Right atrium auricular region (tissue), 2 donors: ENCODE measurements around the gene CRYZ. TPM values are rescaled to one million over a fixed set of nuclear protein-coding genes. Genes with fewer than 3 reads are reported as not detected.
"Not testable (repeated sequence)": the region's sequence is repeated elsewhere in the genome, so short reads cannot be mapped to it uniquely, and the experiment has no call there.

Experiments
- DNase-seq: peaks from one replicate; pipeline ENCODE4 v3.0.0-alpha.2; 2019; ENCODE audit warnings: low spot score
- H3K27ac ChIP-seq, 2 donors: fragments of 200-600 bp; sonication (generic); 1 replicate in 1 of 2; 2 replicates in 1 of 2; pipeline ENCODE4 v1.5.1; 2016 to 2019
- H3K27me3 ChIP-seq, 2 donors: fragments of 200-600 bp; sonication (generic); one replicate each; pipeline versions ENCODE4 v1.5.1 to v1.6.0; 2017 to 2019
- H3K36me3 ChIP-seq: fragments of 200-600 bp; sonication (generic); one replicate; pipeline ENCODE4 v1.5.1; 2016
- H3K4me1 ChIP-seq, 2 donors: fragments of 200-600 bp; sonication (generic); one replicate each; pipeline versions ENCODE4 v1.5.1 to v1.6.0; 2017 to 2019
- H3K4me3 ChIP-seq, 2 donors: fragments of 200-600 bp; sonication (generic); 1 replicate in 1 of 2; 2 replicates in 1 of 2; pipeline ENCODE4 v1.5.1; 2017 to 2019; ENCODE audit warnings: mild to moderate bottlenecking in 1 of 2, moderate library complexity in 1 of 2
- H3K9me3 ChIP-seq, 2 donors: fragments of 200-600 bp; sonication (generic); one replicate each; pipeline ENCODE4 v1.5.1; 2019
- total RNA-seq, 2 donors: library from RNA; depleted of rRNA; stranded (reverse); fragments of >200 nt; gene quantifications; one replicate each; pipeline ENCODE4 v1.1.0, GENCODE V29; 2016
- TF ChIP-seq, protein P1 (sequence below), 2 donors: fragments of 200-600 bp; sonication (generic); IDR thresholded peaks; one replicate each; pipeline ENCODE4 v1.5.1; 2019; ENCODE audit warnings: antibody characterized with exemption in 2 of 2

CRYZ gene
- total RNA-seq, 2 donors from 2014 or later = 30.5 to 39.8 TPM

DNA sequence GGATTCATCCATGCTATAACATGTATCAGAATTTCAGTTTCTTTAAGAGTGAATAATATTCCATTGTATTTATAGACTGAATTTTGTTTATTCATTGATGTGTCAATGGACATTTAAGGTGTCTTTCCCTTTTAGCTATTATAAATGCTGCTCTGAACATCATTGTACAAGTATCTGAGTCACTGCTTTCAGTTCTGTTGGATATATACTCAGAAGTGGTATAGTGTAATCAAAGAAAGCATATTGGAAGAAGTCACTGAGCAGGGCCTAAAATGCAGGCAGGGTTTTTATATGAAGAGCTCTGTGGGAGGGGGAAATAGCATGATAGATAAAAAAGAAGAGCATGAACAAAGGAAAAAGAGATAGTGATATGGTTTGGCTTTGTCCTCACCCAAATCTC, 22.6 kb upstream of the CRYZ start:
- no peaks in the 10 kb centered on the region for H3K27me3 ChIP-seq
- no peak overlapping the region for H3K27ac ChIP-seq
- H3K36me3 ChIP-seq = peaks cover 81% of the 10 kb centered on the region
- H3K4me1 ChIP-seq = no peaks in the 10 kb centered on the region
- no peak for DNase-seq
- H3K4me3 ChIP-seq = no peak overlapping the region
- TF ChIP-seq, protein P1, sequence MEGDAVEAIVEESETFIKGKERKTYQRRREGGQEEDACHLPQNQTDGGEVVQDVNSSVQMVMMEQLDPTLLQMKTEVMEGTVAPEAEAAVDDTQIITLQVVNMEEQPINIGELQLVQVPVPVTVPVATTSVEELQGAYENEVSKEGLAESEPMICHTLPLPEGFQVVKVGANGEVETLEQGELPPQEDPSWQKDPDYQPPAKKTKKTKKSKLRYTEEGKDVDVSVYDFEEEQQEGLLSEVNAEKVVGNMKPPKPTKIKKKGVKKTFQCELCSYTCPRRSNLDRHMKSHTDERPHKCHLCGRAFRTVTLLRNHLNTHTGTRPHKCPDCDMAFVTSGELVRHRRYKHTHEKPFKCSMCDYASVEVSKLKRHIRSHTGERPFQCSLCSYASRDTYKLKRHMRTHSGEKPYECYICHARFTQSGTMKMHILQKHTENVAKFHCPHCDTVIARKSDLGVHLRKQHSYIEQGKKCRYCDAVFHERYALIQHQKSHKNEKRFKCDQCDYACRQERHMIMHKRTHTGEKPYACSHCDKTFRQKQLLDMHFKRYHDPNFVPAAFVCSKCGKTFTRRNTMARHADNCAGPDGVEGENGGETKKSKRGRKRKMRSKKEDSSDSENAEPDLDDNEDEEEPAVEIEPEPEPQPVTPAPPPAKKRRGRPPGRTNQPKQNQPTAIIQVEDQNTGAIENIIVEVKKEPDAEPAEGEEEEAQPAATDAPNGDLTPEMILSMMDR (IDR thresholded peaks at IDR 0.05) = no peak
- no peaks in the 10 kb centered on the region for H3K9me3 ChIP-seq

DNA sequence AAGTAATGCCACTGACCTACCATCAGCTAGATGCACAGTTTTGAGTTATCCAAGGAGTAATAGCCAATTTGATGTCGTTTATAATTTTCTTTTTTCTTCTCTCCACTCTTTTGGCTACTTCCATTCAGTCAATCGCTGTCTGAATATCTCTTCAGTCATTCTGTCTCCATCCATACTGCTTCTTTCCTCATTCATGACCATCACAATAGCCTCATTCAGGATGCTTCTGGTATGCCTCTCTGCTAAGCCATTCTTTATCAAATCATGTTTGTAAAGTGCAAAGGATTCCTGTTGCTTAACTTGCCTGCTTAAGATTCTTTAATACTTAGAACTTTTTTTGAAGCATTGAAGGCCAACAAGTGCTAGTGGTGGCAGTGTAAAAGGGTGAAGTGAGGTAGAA, 20.3 kb upstream of the CRYZ start:
- no peaks in the 10 kb centered on the region for H3K4me1 ChIP-seq
- H3K9me3 ChIP-seq = no peaks in the 10 kb centered on the region
- no peak overlapping the region for H3K4me3 ChIP-seq
- no peak for DNase-seq
- TF ChIP-seq, protein P1 (IDR thresholded peaks at IDR 0.05) = no peak
- no peak overlapping the region for H3K27ac ChIP-seq
- no peaks in the 10 kb centered on the region for H3K27me3 ChIP-seq
- H3K36me3 ChIP-seq = peaks cover 87% of the 10 kb centered on the region

DNA sequence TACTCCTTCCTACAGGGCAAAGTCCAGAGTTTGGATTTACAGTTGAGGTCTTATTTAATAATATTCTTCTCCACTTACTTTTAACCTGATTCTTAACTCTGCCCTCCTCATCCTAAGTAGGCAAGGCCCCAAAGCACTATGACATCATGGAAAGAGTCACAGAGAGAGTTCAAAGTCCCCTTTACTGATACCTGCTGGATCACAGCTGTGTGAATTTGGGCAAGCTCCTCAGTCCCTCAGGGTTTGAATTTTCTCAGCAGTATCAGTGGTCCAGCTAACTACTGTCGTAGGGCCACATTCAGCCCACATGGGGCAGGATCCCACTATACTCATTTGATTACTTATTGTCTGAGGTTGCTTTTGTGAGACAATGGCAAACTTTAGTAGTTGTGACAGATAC, 16.1 kb upstream of the CRYZ start:
- no peak overlapping the region for H3K27ac ChIP-seq
- no peaks in the 10 kb centered on the region for H3K4me1 ChIP-seq
- no peak overlapping the region for H3K4me3 ChIP-seq
- TF ChIP-seq, protein P1 (IDR thresholded peaks at IDR 0.05) = no peak
- H3K9me3 ChIP-seq = no peaks in the 10 kb centered on the region
- DNase-seq = no peak
- H3K36me3 ChIP-seq = peaks cover 65% of the 10 kb centered on the region
- no peaks in the 10 kb centered on the region for H3K27me3 ChIP-seq

DNA sequence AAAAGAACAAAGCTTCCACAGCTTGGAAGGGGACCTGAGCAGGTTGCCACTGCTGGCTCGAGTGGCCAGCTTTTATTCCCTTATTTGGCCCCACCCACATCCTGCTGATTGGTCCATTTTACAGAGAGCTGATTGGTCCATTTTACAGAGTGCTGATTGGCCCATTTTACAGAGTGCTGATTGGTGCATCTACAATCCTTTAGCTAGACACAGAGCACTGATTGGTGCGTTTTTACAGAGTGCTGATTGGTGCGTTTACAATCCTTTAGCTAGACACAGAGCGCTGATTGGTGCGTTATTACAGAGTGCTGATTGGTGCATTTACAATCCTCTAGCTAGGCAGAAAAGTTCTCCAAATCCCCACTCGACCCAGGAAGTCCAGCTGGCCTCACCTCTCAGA, 12.4 kb upstream of the CRYZ start:
- H3K4me1 ChIP-seq, H3K9me3 ChIP-seq, H3K27me3 ChIP-seq, DNase-seq, H3K4me3 ChIP-seq, H3K27ac ChIP-seq: not testable (repeated sequence)
- peaks cover 54% of the 10 kb centered on the region for H3K36me3 ChIP-seq

DNA sequence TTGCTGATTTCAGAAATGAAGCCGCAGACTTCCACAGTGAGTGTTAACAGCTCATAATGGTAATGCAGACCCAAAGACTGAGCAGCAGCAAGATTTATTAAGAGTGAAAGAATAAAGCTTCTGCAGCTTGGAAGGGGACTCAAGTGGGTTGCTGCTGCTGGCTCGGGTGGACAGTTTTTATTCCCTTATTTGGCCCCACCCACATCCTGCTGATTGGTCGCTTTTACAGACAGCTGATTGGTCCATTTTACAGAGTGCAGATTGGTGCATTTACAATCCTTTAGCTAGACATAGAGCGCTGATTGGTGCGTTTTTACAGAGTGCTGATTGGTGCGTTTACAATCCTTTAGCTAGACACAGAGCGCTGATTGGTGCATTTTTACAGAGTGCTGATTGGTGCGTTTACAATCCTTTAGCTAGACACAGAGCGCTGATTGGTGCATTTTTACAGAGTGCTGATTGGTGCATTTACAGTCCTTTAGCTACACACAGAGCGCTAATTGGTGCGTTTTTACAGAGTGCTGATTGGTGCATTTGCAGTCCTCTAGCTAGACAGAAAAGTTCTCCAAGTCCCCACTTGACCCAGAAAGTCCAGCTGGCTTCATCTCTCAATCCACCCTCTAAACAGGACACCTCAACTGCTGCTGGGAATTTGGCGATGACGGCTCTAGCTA, 7.6 kb upstream of the CRYZ start:
- H3K4me3 ChIP-seq, H3K27ac ChIP-seq, H3K4me1 ChIP-seq, H3K27me3 ChIP-seq, DNase-seq, H3K9me3 ChIP-seq: not testable (repeated sequence)
- H3K36me3 ChIP-seq = peaks cover 69% of the 10 kb centered on the region

DNA sequence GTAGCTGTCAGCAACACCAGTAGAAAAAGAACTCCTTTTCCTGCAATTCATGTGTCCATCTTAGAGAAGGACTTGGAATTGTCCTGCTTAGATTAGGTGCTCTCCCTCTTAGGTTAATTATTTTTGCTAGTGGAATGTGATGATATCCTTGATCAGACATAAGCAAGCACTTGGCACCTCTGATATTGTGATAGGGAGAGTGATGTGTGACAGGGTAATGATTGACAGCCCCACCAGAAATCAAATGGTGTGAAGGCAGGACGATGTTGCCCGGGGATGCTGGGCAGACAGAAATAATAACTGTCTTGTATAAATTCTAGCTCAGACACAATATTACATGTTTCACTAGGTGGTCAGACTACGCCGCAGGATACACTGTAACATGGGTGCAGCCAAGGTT, 4.5 kb upstream of the CRYZ start:
- no peaks in the 10 kb centered on the region for H3K9me3 ChIP-seq
- H3K4me3 ChIP-seq = no peak overlapping the region
- H3K36me3 ChIP-seq = peaks cover 48% of the 10 kb centered on the region
- no peak for DNase-seq
- TF ChIP-seq, protein P1 (IDR thresholded peaks at IDR 0.05) = no peak
- H3K27ac ChIP-seq = no peak overlapping the region
- H3K4me1 ChIP-seq = peaks cover 0 to 16% of the 10 kb centered on the region in 2 donors
- H3K27me3 ChIP-seq = no peaks in the 10 kb centered on the region
